SW 1271 (cell line): Measurements from ENCODE around the gene LSR.
"Not testable (repeated sequence)": the region's sequence is repeated elsewhere in the genome, so short reads cannot be mapped to it uniquely, and the experiment has no call there.

ENCODE experiments used
- DNase-seq, 2 experiments: peaks; one replicate each; lab custom pipeline; 2025; lab: John Stamatoyannopoulos, UW

The LSR gene

GRCh38 chr19:35217649-35217990 is 31.2 kb upstream of the LSR start:
- no peak for DNase-seq

- no peak for DNase-seq
These were observed 29.8 kb upstream of the LSR start for GRCh38 chr19:35219008-35219407.

- DNase-seq, result no peak
These were observed 28.4 kb upstream of the LSR start for GRCh38 chr19:35220315-35220921.

- DNase-seq, result not testable (repeated sequence)
These were observed 27.7 kb upstream of the LSR start for GRCh38 chr19:35220973-35221590.

GRCh38 chr19:35222373-35223015 is 26.3 kb upstream of the LSR start:
- DNase-seq, result no peak

GRCh38 chr19:35223084-35223790 is 25.6 kb upstream of the LSR start:
- no peak for DNase-seq

- no peak for DNase-seq
These were observed 24.8 kb upstream of the LSR start for GRCh38 chr19:35223862-35224505.

- no peak for DNase-seq
These were observed 23.9 kb upstream of the LSR start for GRCh38 chr19:35224681-35225571.

GRCh38 chr19:35225951-35226350 is 22.9 kb upstream of the LSR start:
- no peak for DNase-seq

GRCh38 chr19:35226748-35227147 is 22.1 kb upstream of the LSR start:
- no peak for DNase-seq

- no peak for DNase-seq
These were observed 20.4 kb upstream of the LSR start, which contains the start of gene FAM187B for GRCh38 chr19:35228177-35228930. FAM187B (minus strand) TSS chr19:35228739; CDS start chr19:35228680, 59 bp downstream.

- DNase-seq, result no peak
These were observed 19.2 kb upstream of the LSR start for GRCh38 chr19:35229601-35230000.

GRCh38 chr19:35231956-35232645 is 16.7 kb upstream of the LSR start:
- no peak for DNase-seq

GRCh38 chr19:35232912-35233311 is 15.9 kb upstream of the LSR start:
- no peak for DNase-seq

- no peak for DNase-seq
These were observed 12.0 kb upstream of the LSR start for GRCh38 chr19:35236638-35237400.

- DNase-seq, result not testable (repeated sequence)
These were observed 9.2 kb upstream of the LSR start for GRCh38 chr19:35239597-35239996.

GRCh38 chr19:35240327-35240726 is 8.5 kb upstream of the LSR start:
- no peak for DNase-seq

- DNase-seq, result no peak
These were observed 7.4 kb upstream of the LSR start for GRCh38 chr19:35241417-35241816.

- DNase-seq, result no peak
These were observed 2.2 kb upstream of the LSR start for GRCh38 chr19:35246466-35247092.
